ENCODE results near the gene PTPRQ. TPM values are rescaled to one million over a fixed set of nuclear protein-coding genes. Genes with fewer than 3 reads are reported as not detected.

Gene PTPRQ
- total RNA-seq, 1 experiment from 2014 or later = not detected

DNA sequence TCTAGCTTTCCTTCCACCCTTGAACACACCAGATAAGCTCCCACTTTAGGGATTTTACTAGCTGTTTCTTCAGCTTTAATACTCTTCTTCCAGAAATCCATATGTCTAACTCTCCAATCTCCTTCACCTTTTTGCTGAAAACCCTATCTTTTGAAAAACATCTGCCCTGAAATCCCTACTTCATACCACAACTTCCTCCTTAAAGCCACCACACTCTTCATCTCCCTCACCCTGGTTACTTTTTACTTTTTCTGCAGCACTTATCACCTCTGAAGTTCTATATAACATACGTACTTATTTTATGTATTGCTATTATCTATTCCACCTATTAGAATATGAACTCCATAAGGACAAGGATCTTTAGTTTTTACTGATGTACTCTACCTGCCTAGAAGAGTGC lies 28.6 kb upstream of the PTPRQ start:
- H3K36me3 ChIP-seq (ENCODE audit: control insufficient read depth, insufficient read depth, low read length) = no peaks in the 10 kb centered on the region
- no peaks in the 10 kb centered on the region for H3K9me3 ChIP-seq
- Mint-ChIP-seq H3K9me3 (ENCODE audit: unreplicated experiment) (no peaks in the 10 kb centered on the region), H3K27me3 (ENCODE audit: insufficient read depth, unreplicated experiment) (peaks cover 6% of the 10 kb centered on the region), H3K27ac (ENCODE audit: unreplicated experiment) (no peak overlapping the region), H3K36me3 (ENCODE audit: insufficient read depth, unreplicated experiment) (no peaks in the 10 kb centered on the region), H3K4me3 (ENCODE audit: unreplicated experiment) (no peak overlapping the region), H3K4me1 (ENCODE audit: low read depth, unreplicated experiment) (no peaks in the 10 kb centered on the region)
- H3K4me1 ChIP-seq = no peaks in the 10 kb centered on the region
- ChIA-PET POLR2A (no interaction called here), CTCF (no interaction called here)
- no peak overlapping the region for H3K4me3 ChIP-seq (ENCODE audit: low read depth, low read length)
- no peak for TF ChIP-seq CTCF (IDR thresholded peaks at IDR 0.05; ENCODE audit: insufficient read depth in 1 of 2, low read depth in 1 of 2, low read length in 1 of 2, severe bottlenecking in 1 of 2, unreplicated experiment in 1 of 2)
- H3K27me3 ChIP-seq (replicated peaks; ENCODE audit: control insufficient read depth, insufficient read depth, low read length) = no peaks in the 10 kb centered on the region
- no peak for DNase-seq
- intact Hi-C loops (cut with micrococcal nuclease; ENCODE audit: unreplicated experiment) = no loop called here
- no TSS peak for BruUV-seq (replicated peaks)

- no peak overlapping the region for H3K27ac Mint-ChIP-seq (ENCODE audit: unreplicated experiment)
- H3K9me3 Mint-ChIP-seq (ENCODE audit: unreplicated experiment) = no peaks in the 10 kb centered on the region
- Histone ChIP-seq H3K4me1 (no peaks in the 10 kb centered on the region), H3K36me3 (ENCODE audit: control insufficient read depth, insufficient read depth, low read length) (no peaks in the 10 kb centered on the region), H3K27me3 (replicated peaks; ENCODE audit: control insufficient read depth, insufficient read depth, low read length) (no peaks in the 10 kb centered on the region), H3K4me3 (ENCODE audit: low read depth, low read length) (no peak overlapping the region), H3K9me3 (no peaks in the 10 kb centered on the region)
- CTCF ChIA-PET = no interaction called here
- POLR2A ChIA-PET = no interaction called here
- no peaks in the 10 kb centered on the region for H3K4me1 Mint-ChIP-seq (ENCODE audit: low read depth, unreplicated experiment)
- DNase-seq = no peak
- H3K27me3 Mint-ChIP-seq (ENCODE audit: insufficient read depth, unreplicated experiment) = peaks cover 9% of the 10 kb centered on the region
- no peaks in the 10 kb centered on the region for H3K36me3 Mint-ChIP-seq (ENCODE audit: insufficient read depth, unreplicated experiment)
- H3K4me3 Mint-ChIP-seq (ENCODE audit: unreplicated experiment) = no peak overlapping the region
- TF ChIP-seq CTCF (IDR thresholded peaks at IDR 0.05; ENCODE audit: insufficient read depth in 1 of 2, low read depth in 1 of 2, low read length in 1 of 2, severe bottlenecking in 1 of 2, unreplicated experiment in 1 of 2) = no peak
- no TSS peak for BruUV-seq (replicated peaks)
- intact Hi-C loops (cut with micrococcal nuclease; ENCODE audit: unreplicated experiment) = no loop called here
Measured at GRCh38 chr12:80419644-80420043, 24.4 kb upstream of the PTPRQ start.

DNA sequence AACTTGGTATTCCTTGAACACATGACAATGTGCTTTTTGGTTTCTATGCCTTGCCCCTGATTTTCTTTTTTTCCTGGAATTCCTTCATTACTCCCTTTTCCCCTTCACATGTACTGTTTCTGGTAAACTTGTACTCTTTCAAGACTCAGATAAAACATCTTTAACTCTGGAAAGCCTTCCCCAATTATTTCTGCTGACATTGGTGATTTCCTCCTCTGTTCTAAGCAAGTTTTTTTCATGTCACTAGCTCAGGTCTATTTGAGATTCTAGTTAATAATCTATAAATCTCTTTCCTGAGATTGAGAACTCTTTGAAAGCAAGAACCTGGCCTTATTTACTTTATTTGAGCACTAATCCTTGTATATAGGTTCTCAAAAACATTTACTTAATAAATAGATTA lies 24.0 kb upstream of the PTPRQ start:
- CTCF ChIA-PET = no interaction called here
- no peak overlapping the region for H3K27ac Mint-ChIP-seq (ENCODE audit: unreplicated experiment)
- H3K4me3 Mint-ChIP-seq (ENCODE audit: unreplicated experiment) = no peak overlapping the region
- no peaks in the 10 kb centered on the region for H3K9me3 ChIP-seq
- intact Hi-C loops (cut with micrococcal nuclease; ENCODE audit: unreplicated experiment) = no loop called here
- no peaks in the 10 kb centered on the region for H3K4me1 ChIP-seq
- DNase-seq = no peak
- H3K4me3 ChIP-seq (ENCODE audit: low read depth, low read length) = no peak overlapping the region
- H3K36me3 Mint-ChIP-seq (ENCODE audit: insufficient read depth, unreplicated experiment) = no peaks in the 10 kb centered on the region
- peaks cover 9% of the 10 kb centered on the region for H3K27me3 Mint-ChIP-seq (ENCODE audit: insufficient read depth, unreplicated experiment)
- POLR2A ChIA-PET = no interaction called here
- no TSS peak for BruUV-seq (replicated peaks)
- H3K27me3 ChIP-seq (replicated peaks; ENCODE audit: control insufficient read depth, insufficient read depth, low read length) = no peaks in the 10 kb centered on the region
- H3K36me3 ChIP-seq (ENCODE audit: control insufficient read depth, insufficient read depth, low read length) = no peaks in the 10 kb centered on the region
- no peak for TF ChIP-seq CTCF (IDR thresholded peaks at IDR 0.05; ENCODE audit: insufficient read depth in 1 of 2, low read depth in 1 of 2, low read length in 1 of 2, severe bottlenecking in 1 of 2, unreplicated experiment in 1 of 2)
- H3K9me3 Mint-ChIP-seq (ENCODE audit: unreplicated experiment) = no peaks in the 10 kb centered on the region
- H3K4me1 Mint-ChIP-seq (ENCODE audit: low read depth, unreplicated experiment) = no peaks in the 10 kb centered on the region

All from Caco-2 (cell line).